Measurements from ENCODE around the gene COL4A6.
A peak's percentile ranks its signal among the peaks of the same experiment; 100 is the strongest.

The COL4A6 gene

GRCh38 chrX:108298165-108298602 is 140.0 kb downstream of the COL4A6 start (continued):
- TF ChIP-seq ZNF639 (tag by site-specific recombination; IDR thresholded peaks at IDR 0.05), result no peak

- POLR2A ChIA-PET, result no interaction called here
- no peak overlapping the region for H3K4me3 ChIP-seq (ENCODE audit: low read depth, low read length)
- TF ChIP-seq SETDB1 (IDR thresholded peaks at IDR 0.05; ENCODE audit: insufficient read length, low read length) (no peak), ZNF571 (tag by site-specific recombination; IDR thresholded peaks at IDR 0.05) (no peak), ZNF626 (tag by site-specific recombination; IDR thresholded peaks at IDR 0.05) (no peak), PRDM4 (tag by site-specific recombination; IDR thresholded peaks at IDR 0.05) (no peak)
- H3K9me3 ChIP-seq (ENCODE audit: control insufficient read depth, insufficient read depth, low read depth, low read length), result peaks cover 2% of the 10 kb centered on the region; the same call in 1 of the 2 replicates
- CTCF ChIA-PET, result interaction anchor here (0.7 to 1.2 kb wide), 2 partner anchors 30 to 239 kb away, joined by 4 read pairs; no protein-coding TSS in a partner anchor
- no peaks in the 10 kb centered on the region for H3K36me3 ChIP-seq (ENCODE audit: control insufficient read depth in 2 of 2, insufficient read depth in 1 of 2, low read length in 2 of 2)
- no peak overlapping the region for H3K27ac ChIP-seq (ENCODE audit: extremely low read depth, low read depth, low read length)
- H3K4me1 ChIP-seq (ENCODE audit: control insufficient read depth, insufficient read depth, low read length), result no peaks in the 10 kb centered on the region
These were observed 140.9 kb downstream of the COL4A6 start for GRCh38 chrX:108297290-108297689.

- no peaks in the 10 kb centered on the region for H3K4me1 ChIP-seq (ENCODE audit: control insufficient read depth, insufficient read depth, low read length)
- no peak overlapping the region for H3K27ac ChIP-seq (ENCODE audit: extremely low read depth, low read depth, low read length)
- H3K36me3 ChIP-seq (ENCODE audit: control insufficient read depth in 2 of 2, insufficient read depth in 1 of 2, low read length in 2 of 2), result no peaks in the 10 kb centered on the region; a peak in 1 of 3 replicates
- POLR2A ChIA-PET, result no interaction called here
- CTCF ChIA-PET, result interaction anchor here (0.9 kb wide), 1 partner anchor 249 kb away, joined by 4 read pairs; no protein-coding TSS in a partner anchor
- H3K9me3 ChIP-seq (ENCODE audit: control insufficient read depth, insufficient read depth, low read depth, low read length), result peaks cover 4% of the 10 kb centered on the region; the same call in 1 of the 2 replicates
- no peak overlapping the region for H3K4me3 ChIP-seq (ENCODE audit: low read depth, low read length)
- no peak for TF ChIP-seq ZNF792 (tag by site-specific recombination; IDR thresholded peaks at IDR 0.05)
- peak; percentile 93 for TF ChIP-seq ZNF133 (tag by site-specific recombination; IDR thresholded peaks at IDR 0.05)
- TF ChIP-seq TRIM28 (IDR thresholded peaks at IDR 0.05; ENCODE audit: borderline replicate concordance, low read length), result peak; percentile 58; the same call in 1 of the 2 replicates
- no peak for TF ChIP-seq ZNF704 (tag by site-specific recombination; IDR thresholded peaks at IDR 0.05)
These were observed 146.2 kb downstream of the COL4A6 start for GRCh38 chrX:108292053-108292452.

- TF ChIP-seq ZNF266 (tag by site-specific recombination; IDR thresholded peaks at IDR 0.05; ENCODE audit: low read depth), result no peak
- no peak for TF ChIP-seq ZNF510 (tag by site-specific recombination; IDR thresholded peaks at IDR 0.05; ENCODE audit: insufficient replicate concordance)
- no peak for TF ChIP-seq ZSCAN4 (tag by site-specific recombination; IDR thresholded peaks at IDR 0.05)
- no peak for TF ChIP-seq FEZF1 (tag by site-specific recombination; IDR thresholded peaks at IDR 0.05)
- TF ChIP-seq ZBTB26 (tag by site-specific recombination; optimal IDR thresholded peaks at IDR 0.05), result no peak
- no peak for TF ChIP-seq ZSCAN23 (tag by site-specific recombination; IDR thresholded peaks at IDR 0.05)
- no peak for TF ChIP-seq ZBTB21 (tag by site-specific recombination; IDR thresholded peaks at IDR 0.05)
- TF ChIP-seq SCRT2 (tag by site-specific recombination; IDR thresholded peaks at IDR 0.05), result no peak
- no peak for TF ChIP-seq GLIS2 (tag by site-specific recombination; IDR thresholded peaks at IDR 0.05)
- TF ChIP-seq ZNF660 (tag by site-specific recombination; IDR thresholded peaks at IDR 0.05), result no peak
- TF ChIP-seq GFI1B (tag by site-specific recombination; IDR thresholded peaks at IDR 0.05), result no peak
- TF ChIP-seq ZNF366 (tag by site-specific recombination; conservative IDR thresholded peaks at IDR 0.05), result no peak
- TF ChIP-seq ZNF211 (tag by site-specific recombination; IDR thresholded peaks at IDR 0.05; ENCODE audit: low read depth), result no peak
- TF ChIP-seq ZFHX2 (tag by site-specific recombination; conservative IDR thresholded peaks at IDR 0.05), result no peak
- TF ChIP-seq ZNF571 (tag by site-specific recombination; IDR thresholded peaks at IDR 0.05), result no peak
- no peaks in the 10 kb centered on the region for H3K36me3 ChIP-seq (ENCODE audit: control insufficient read depth in 2 of 2, insufficient read depth in 1 of 2, low read length in 2 of 2)
- ChIA-PET CTCF (interaction anchor here (1.3 kb wide), 1 partner anchor 62 kb away, joined by 3 read pairs; no protein-coding TSS in a partner anchor), POLR2A (no interaction called here)
- H3K9me3 ChIP-seq (ENCODE audit: control insufficient read depth, insufficient read depth, low read depth, low read length), result no peaks in the 10 kb centered on the region
- H3K4me1 ChIP-seq (ENCODE audit: control insufficient read depth, insufficient read depth, low read length), result no peaks in the 10 kb centered on the region
- H3K27ac ChIP-seq (ENCODE audit: extremely low read depth, low read depth, low read length), result no peak overlapping the region
- H3K4me3 ChIP-seq (ENCODE audit: low read depth, low read length), result no peak overlapping the region
These were observed 152.3 kb downstream of the COL4A6 start for GRCh38 chrX:108285918-108286317.
